OCI-M2 (cell line): ENCODE results near the gene FKBP9.

Experiments
- DNase-seq: peaks from one replicate; lab custom pipeline; 2025; ENCODE audit not compliant: unreplicated experiment; lab: John Stamatoyannopoulos, UW

The FKBP9 gene

GRCh38 chr7:33054261-33054964, 97.2 kb downstream of the FKBP9 start:
- no peak for DNase-seq

- no peak for DNase-seq
Observed at GRCh38 chr7:33055158-33055557, 97.9 kb downstream of the FKBP9 start.
